Kidney tubule cell (primary cell): ENCODE measurements around the gene UGT2B11.
"Not testable (repeated sequence)": the region's sequence is repeated elsewhere in the genome, so short reads cannot be mapped to it uniquely, and the experiment has no call there.

ENCODE experiments used
- DNase-seq: peaks from one replicate; pipeline ENCODE4 v3.0.0-alpha.2; 2018; ENCODE audit warnings: low spot score

The UGT2B11 gene

GRCh38 chr4:69169171-69169570, 45.4 kb downstream of the UGT2B11 start:
- not testable (repeated sequence) for DNase-seq

- peak; percentile 39 for DNase-seq
Observed at GRCh38 chr4:69167300-69167699, 47.2 kb downstream of the UGT2B11 start.

GRCh38 chr4:69166376-69166775, 48.2 kb downstream of the UGT2B11 start:
- peak; percentile 89 for DNase-seq

GRCh38 chr4:69165707-69166106, 48.8 kb downstream of the UGT2B11 start:
- DNase-seq = not testable (repeated sequence)

GRCh38 chr4:69156913-69157312, 57.6 kb downstream of the UGT2B11 start:
- DNase-seq = no peak

- DNase-seq = no peak
Observed at GRCh38 chr4:69154021-69154420, 60.5 kb downstream of the UGT2B11 start.
